SK-N-MC (cell line): ENCODE results near the gene PDRG1.

Experiments used
- DNase-seq: peaks from one replicate; pipeline ENCODE4 v3.0.0-alpha.2; 2011; ENCODE audit warnings: low read depth, low spot score
- H3K27ac ChIP-seq: fragments of 200-600 bp; sonication (generic); 2 replicates; pipeline ENCODE4 v1.5.1; 2016; ENCODE audit warnings: mixed run types
- H3K36me3 ChIP-seq: fragments of 200-600 bp; sonication (generic); 2 replicates; pipeline ENCODE4 v1.6.1; 2017; ENCODE audit warnings: antibody characterized with exemption, low read length, mixed read lengths; ENCODE audit not compliant: insufficient read depth
- H3K4me3 ChIP-seq: fragments of 200-600 bp; sonication (generic); 2 replicates; pipeline ENCODE4 v1.5.1; 2016
- H3K9ac ChIP-seq: fragments of 200-600 bp; sonication (generic); 2 replicates; pipeline ENCODE4 v1.8.0; 2017; ENCODE audit warnings: mixed run types, mixed read lengths; ENCODE audit not compliant: insufficient read length
- H3K9me3 ChIP-seq: fragments of 200-600 bp; sonication (generic); 2 replicates; pipeline ENCODE4 v1.6.1; 2017; ENCODE audit warnings: low read depth, mild to moderate bottlenecking, antibody characterized with exemption, low read length, moderate library complexity, mixed read lengths
- EZH2 ChIP-seq: fragments of 200-600 bp; sonication (generic); IDR thresholded peaks from one replicate; pipeline ENCODE4 v1.6.1; 2017; ENCODE audit warnings: antibody characterized with exemption
- FOXP2 ChIP-seq: optimal IDR thresholded peaks from 2 replicates; pipeline ENCODE3; 2011; ENCODE audit warnings: mild to moderate bottlenecking, moderate library complexity; ENCODE audit not compliant: insufficient read depth; ENCODE audit errors: extremely low read length, control extremely low read depth
- POLR2AphosphoS5 ChIP-seq: IDR thresholded peaks from 2 replicates; pipeline ENCODE4 v1.6.1; 2012; ENCODE audit warnings: mild to moderate bottlenecking, low read depth, low read length, borderline replicate concordance

Gene PDRG1

GRCh38 chr20:31951530-31952453, at the start of gene PDRG1:
PDRG1 (minus strand) TSS chr20:31952046; CDS start chr20:31951961, 85 bp downstream.
- peak within 1 kb of the TSS; percentile 96 for H3K9ac ChIP-seq
- H3K4me3 ChIP-seq = peak within 1 kb of the TSS; percentile 86
- peak; percentile 70 for DNase-seq
- TF ChIP-seq POLR2AphosphoS5 (peak; percentile 96), EZH2 (no peak), FOXP2 (no peak)
- H3K9me3 ChIP-seq = 0 out of 2 replicates have a peak, but pooled peaks cover 5% of the 10 kb centered on the region
- no peak within 1 kb of the TSS for H3K27ac ChIP-seq
- H3K36me3 ChIP-seq = peaks cover 39% of the 10 kb centered on the region

- no peak for DNase-seq
- no peak overlapping the region for H3K9ac ChIP-seq
- no peaks in the 10 kb centered on the region for H3K36me3 ChIP-seq
- no peak overlapping the region for H3K27ac ChIP-seq
- no peak overlapping the region for H3K4me3 ChIP-seq
- H3K9me3 ChIP-seq = no peaks in the 10 kb centered on the region
- TF ChIP-seq FOXP2 = no peak
- no peak for TF ChIP-seq EZH2
- TF ChIP-seq POLR2AphosphoS5 = no peak
Measured at GRCh38 chr20:31998246-31998645, 46.4 kb upstream of the PDRG1 start.

GRCh38 chr20:31996996-31997395, 45.1 kb upstream of the PDRG1 start:
- Histone ChIP-seq H3K36me3 (no peaks in the 10 kb centered on the region), H3K9me3 (no peaks in the 10 kb centered on the region), H3K9ac (no peak overlapping the region), H3K27ac (no peak overlapping the region), H3K4me3 (no peak overlapping the region)
- no peak for TF ChIP-seq EZH2
- TF ChIP-seq FOXP2 = no peak
- TF ChIP-seq POLR2AphosphoS5 = no peak
- no peak for DNase-seq

- DNase-seq = no peak
- H3K9ac ChIP-seq = no peak overlapping the region
- H3K27ac ChIP-seq = no peak overlapping the region
- H3K4me3 ChIP-seq = no peak overlapping the region
- no peak for TF ChIP-seq FOXP2
- TF ChIP-seq POLR2AphosphoS5 = no peak
- no peak for TF ChIP-seq EZH2
- no peaks in the 10 kb centered on the region for H3K36me3 ChIP-seq
- H3K9me3 ChIP-seq = no peaks in the 10 kb centered on the region
Measured at GRCh38 chr20:31992086-31992485, 40.2 kb upstream of the PDRG1 start.

- Histone ChIP-seq H3K9me3 (no peaks in the 10 kb centered on the region), H3K36me3 (no peaks in the 10 kb centered on the region), H3K4me3 (no peak overlapping the region), H3K9ac (no peak overlapping the region), H3K27ac (no peak overlapping the region)
- DNase-seq = no peak
- TF ChIP-seq EZH2 (no peak), FOXP2 (no peak), POLR2AphosphoS5 (no peak)
Measured at GRCh38 chr20:31991339-31991705, 39.5 kb upstream of the PDRG1 start.

DNA sequence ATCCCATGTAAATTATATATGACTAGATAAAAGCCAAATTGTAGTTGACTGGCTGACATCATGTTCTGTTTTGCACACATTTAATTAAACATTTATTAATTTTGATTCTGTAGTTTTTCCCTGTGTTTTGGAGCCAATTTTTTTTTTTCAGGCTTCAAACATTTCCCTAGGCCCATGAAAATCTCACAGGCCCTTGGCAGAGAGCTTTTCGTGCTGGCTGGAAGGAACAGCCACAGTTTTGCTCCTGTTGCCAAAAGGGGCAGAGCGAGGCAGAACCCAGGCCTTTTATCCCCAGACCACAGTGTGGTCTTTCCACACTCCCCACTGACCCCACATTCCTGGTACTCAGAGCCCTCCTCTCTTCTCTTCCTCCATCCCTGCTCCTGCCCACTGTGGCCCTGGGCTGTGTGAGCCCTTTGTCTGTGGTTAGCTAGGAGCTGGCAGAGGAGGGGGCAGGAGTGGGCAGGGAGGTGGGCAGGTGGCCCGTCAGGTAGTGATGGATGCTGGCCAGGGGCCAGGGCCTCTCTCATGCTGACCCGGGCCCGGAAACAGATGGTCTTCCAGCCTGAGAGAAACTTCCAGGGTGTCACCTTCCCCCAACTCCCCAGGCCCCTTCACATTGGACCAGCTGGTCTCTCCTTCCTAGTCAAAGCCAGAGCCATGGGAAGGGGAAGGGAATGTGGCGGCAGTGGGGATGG, 38.9 kb upstream of the PDRG1 start:
- H3K9ac ChIP-seq = no peak overlapping the region
- H3K4me3 ChIP-seq = no peak overlapping the region
- DNase-seq = no peak
- no peaks in the 10 kb centered on the region for H3K9me3 ChIP-seq
- no peak overlapping the region for H3K27ac ChIP-seq
- TF ChIP-seq POLR2AphosphoS5 (no peak), FOXP2 (no peak), EZH2 (no peak)
- no peaks in the 10 kb centered on the region for H3K36me3 ChIP-seq

DNA sequence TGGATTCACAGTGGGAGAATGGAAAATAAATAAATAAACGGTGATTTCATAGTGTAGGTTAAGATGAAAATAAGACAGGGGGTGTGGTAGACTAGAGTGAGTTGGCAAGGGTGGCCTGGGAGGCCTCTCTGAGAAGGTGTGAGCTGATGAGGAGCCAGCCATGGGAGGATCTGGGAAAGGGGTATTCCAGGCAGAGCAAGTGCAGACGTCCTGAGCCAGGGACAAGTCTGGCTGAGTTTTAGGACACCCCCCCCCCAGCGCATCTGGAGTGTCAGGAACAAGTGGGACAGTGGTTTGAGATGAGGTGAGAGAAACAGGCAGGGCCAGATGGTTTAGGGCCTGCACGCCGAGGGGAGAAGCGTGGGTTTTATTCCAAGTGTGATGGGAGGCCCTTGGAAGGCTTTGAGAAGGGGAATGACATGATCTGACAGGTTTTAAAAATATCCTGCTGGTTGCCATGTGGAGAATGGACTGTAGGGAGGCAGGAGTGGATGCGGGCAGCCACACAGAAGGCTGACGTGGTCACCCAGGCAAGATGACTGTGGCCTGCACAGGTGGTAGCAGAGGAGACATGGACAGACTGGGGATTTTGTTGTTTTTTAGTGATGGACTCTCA, 37.3 kb upstream of the PDRG1 start:
- DNase-seq = no peak
- Histone ChIP-seq H3K9ac (no peak overlapping the region), H3K27ac (no peak overlapping the region), H3K4me3 (no peak overlapping the region), H3K36me3 (no peaks in the 10 kb centered on the region), H3K9me3 (no peaks in the 10 kb centered on the region)
- no peak for TF ChIP-seq EZH2
- TF ChIP-seq FOXP2 = no peak
- TF ChIP-seq POLR2AphosphoS5 = no peak

DNA sequence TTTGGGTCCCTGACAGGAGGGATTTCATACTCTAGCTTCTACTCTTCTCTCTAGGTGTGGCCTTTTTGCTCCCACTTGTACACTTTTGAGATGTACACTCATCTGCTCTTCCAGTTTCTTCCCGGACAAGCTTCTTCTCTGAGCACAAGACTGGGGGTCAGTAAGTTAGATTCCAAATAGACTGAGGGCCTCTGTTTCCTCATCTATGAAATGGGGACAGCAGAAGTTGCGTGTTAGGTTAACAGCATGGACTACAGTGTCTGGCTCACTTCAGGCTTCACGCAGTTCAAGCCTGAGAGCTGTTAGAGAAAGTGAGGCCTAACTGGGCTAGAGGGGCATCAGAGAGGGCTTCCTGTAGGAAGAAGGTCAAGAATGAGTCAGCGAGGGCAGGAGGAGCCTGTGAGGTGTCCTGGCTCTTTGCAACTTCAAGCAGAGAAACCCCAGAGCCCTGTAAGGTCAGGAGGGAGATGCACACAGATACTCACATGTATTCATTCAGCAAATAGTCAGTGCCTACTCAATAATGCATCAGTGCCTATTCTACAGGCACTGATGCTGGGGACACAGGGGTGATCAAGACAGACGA, 36.7 kb upstream of the PDRG1 start:
- Histone ChIP-seq H3K9ac (no peak overlapping the region), H3K4me3 (no peak overlapping the region), H3K9me3 (no peaks in the 10 kb centered on the region), H3K27ac (no peak overlapping the region), H3K36me3 (no peaks in the 10 kb centered on the region)
- DNase-seq = no peak
- TF ChIP-seq FOXP2 = no peak
- TF ChIP-seq EZH2 = no peak
- TF ChIP-seq POLR2AphosphoS5 = no peak
